Lung (tissue), 12 donors: ENCODE results near the gene EID2. TPM values are rescaled to one million over a fixed set of nuclear protein-coding genes. Genes with fewer than 3 reads are reported as not detected.

ENCODE experiments used
- ATAC-seq: fragments of 200-7000 bp; cut with Tn5 transposase; one replicate; pipeline ENCODE4 v1.9.1; 2020; ENCODE audit warnings: moderate number of reproducible peaks; ENCODE audit not compliant: insufficient read depth, low FRiP score
- DNase-seq, 3 donors: peaks; one replicate each; pipeline ENCODE4 v3.0.0-alpha.2; 2013 to 2017
- H3K27ac ChIP-seq, 2 donors: one replicate each; pipeline ENCODE4 v1.5.1; 2013; ENCODE audit warnings: mild to moderate bottlenecking in 2 of 2, moderate library complexity in 2 of 2, control low read depth in 1 of 2, inconsistent platforms in 1 of 2, low read depth in 1 of 2, low read length in 1 of 2
- H3K27me3 ChIP-seq, 3 donors: one replicate each; pipeline ENCODE4 v1.5.1; 2013; ENCODE audit warnings: low read length in 2 of 3; ENCODE audit not compliant: control insufficient read depth in 3 of 3, insufficient read depth in 3 of 3
- H3K36me3 ChIP-seq, 4 donors: one replicate each; pipeline ENCODE4 v1.5.1; 2013; ENCODE audit warnings: low read length in 4 of 4, mild to moderate bottlenecking in 1 of 4, moderate library complexity in 1 of 4; ENCODE audit not compliant: control insufficient read depth in 4 of 4, insufficient read depth in 4 of 4
- H3K4me1 ChIP-seq, 5 donors: one replicate each; pipeline ENCODE4 v1.5.1; 2013; ENCODE audit warnings: low read length in 5 of 5, mild to moderate bottlenecking in 2 of 5, moderate library complexity in 1 of 5; ENCODE audit not compliant: control insufficient read depth in 5 of 5, insufficient read depth in 5 of 5
- H3K4me3 ChIP-seq: one replicate; pipeline ENCODE4 v1.5.1; 2013; ENCODE audit warnings: mild to moderate bottlenecking, control low read depth, moderate library complexity
- H3K9ac ChIP-seq, 2 donors: one replicate each; pipeline ENCODE4 v1.5.1; 2013; ENCODE audit warnings: low read length in 2 of 2, control low read depth in 1 of 2; ENCODE audit not compliant: insufficient read depth in 1 of 2
- H3K9me3 ChIP-seq, 4 donors: one replicate each; pipeline ENCODE4 v1.5.1; 2013; ENCODE audit warnings: low read length in 3 of 4, mild to moderate bottlenecking in 1 of 4, moderate library complexity in 1 of 4; ENCODE audit not compliant: control insufficient read depth in 4 of 4, insufficient read depth in 3 of 4
- CTCF ChIP-seq: IDR thresholded peaks from 2 replicates; pipeline ENCODE4 v1.5.1; 2012; ENCODE audit warnings: mild to moderate bottlenecking; ENCODE audit errors: control extremely low read depth, extremely low read depth
- WGBS, 2 donors: extraction: QIAGEN DNeasy Blood & Tissue Kit; methylation state at CpG; one replicate each; pipeline ENCODE4 v1.1.7; 2013; 5-methylcytosine and 5-hydroxymethylcytosine counted together
- polyA plus RNA-seq, 2 donors: library from polyadenylated mRNA; stranded (reverse); fragments of 200-250 nt; gene quantifications; one replicate each; pipeline ENCODE4 v1.2.1, GENCODE V29; 2013
- total RNA-seq, 2 donors: library from RNA; depleted of rRNA in 1 of 2; stranded (reverse); fragments of >200 nt in 1 of 2; gene quantifications; one replicate each; pipeline ENCODE4 v1.2.1, GENCODE V29; 2014 to 2021
- donor health status: control.
- donor health status: control.
- donor health status: Bipolar disorder and iron deficiency.
- donor health status: healthy.
- donor health status: DM: yes; HTN: yes; CAD: no.

EID2 gene
- total and polyA plus RNA-seq, 4 donors, result 10.4 to 20.2 (median 12.4) TPM

GRCh38 chr19:39557811-39558623 is 18.1 kb upstream of the EID2 start:
- Histone ChIP-seq H3K36me3 (no peaks in the 10 kb centered on the region), H3K9me3 (no peaks in the 10 kb centered on the region), H3K9ac (no peak overlapping the region), H3K27ac (peak overlapping the region in 1 of 2 donors; percentile 58), H3K4me1 (peaks cover 0 to 2% (median 0%) of the 10 kb centered on the region in 5 donors), H3K27me3 (peaks cover 0 to 7% (median 0%) of the 10 kb centered on the region in 3 donors), H3K4me3 (no peak overlapping the region)
- 62 to 79% methylated on average over 5 of the region's 5 CpGs for WGBS, 2 donors
- DNase-seq, result peak in 2 of 3 donors; percentile 6 to 27
- TF ChIP-seq CTCF, result no peak
- ATAC-seq, result no peak

- Histone ChIP-seq H3K36me3 (no peaks in the 10 kb centered on the region), H3K9ac (no peak overlapping the region), H3K9me3 (no peaks in the 10 kb centered on the region), H3K4me3 (no peak overlapping the region), H3K4me1 (peaks cover 0 to 2% (median 0%) of the 10 kb centered on the region in 5 donors), H3K27me3 (peaks cover 0 to 11% (median 0%) of the 10 kb centered on the region in 3 donors), H3K27ac (no peak overlapping the region)
- DNase-seq, result no peak
- 47 to 50% methylated on average over 1 of the region's 1 CpG for WGBS, 2 donors
- TF ChIP-seq CTCF, result no peak
- ATAC-seq, result no peak
Observed at GRCh38 chr19:39555883-39556282, 15.9 kb upstream of the EID2 start.

GRCh38 chr19:39554701-39555311 is 14.8 kb upstream of the EID2 start:
- H3K27ac ChIP-seq, result no peak overlapping the region
- peaks cover 0 to 2% (median 0%) of the 10 kb centered on the region in 5 donors for H3K4me1 ChIP-seq
- no peak for TF ChIP-seq CTCF
- H3K27me3 ChIP-seq, result peaks cover 0 to 11% (median 0%) of the 10 kb centered on the region in 3 donors
- 76 to 81% methylated on average over 4 of the region's 4 CpGs for WGBS, 2 donors
- DNase-seq (no peak), ATAC-seq (no peak)
- no peak overlapping the region for H3K9ac ChIP-seq
- H3K36me3 ChIP-seq, result no peaks in the 10 kb centered on the region
- H3K9me3 ChIP-seq, result no peaks in the 10 kb centered on the region
- no peak overlapping the region for H3K4me3 ChIP-seq
